Measurements from ENCODE around the gene CLIC2.
"Not testable (repeated sequence)": the region's sequence is repeated elsewhere in the genome, so short reads cannot be mapped to it uniquely, and the experiment has no call there.

CLIC2 gene

GRCh38 chrX:155333544-155334100, 792 bp downstream of the CLIC2 start:
- DNase-seq (ENCODE audit: low read depth, low spot score), result no peak
- Histone ChIP-seq H3K4me3 (peak overlapping the region; percentile 73), H3K27ac (peak overlapping the region; percentile 91; the same call in 1 of the 2 replicates), H3K9me3 (ENCODE audit: low read depth, low read length) (no peaks in the 10 kb centered on the region), H3K36me3 (ENCODE audit: insufficient read depth, low read length) (no peaks in the 10 kb centered on the region), H3K9ac (ENCODE audit: insufficient read length) (peak overlapping the region; percentile 48)
- TF ChIP-seq EZH2 (IDR thresholded peaks at IDR 0.05), result no peak
- no peak for TF ChIP-seq FOXP2 (optimal IDR thresholded peaks at IDR 0.05; ENCODE audit: control extremely low read depth, extremely low read length, insufficient read depth)
- TF ChIP-seq POLR2AphosphoS5 (IDR thresholded peaks at IDR 0.05; ENCODE audit: borderline replicate concordance, low read depth, low read length), result no peak

- TF ChIP-seq FOXP2 (optimal IDR thresholded peaks at IDR 0.05; ENCODE audit: control extremely low read depth, extremely low read length, insufficient read depth) (no peak), EZH2 (IDR thresholded peaks at IDR 0.05) (no peak), POLR2AphosphoS5 (IDR thresholded peaks at IDR 0.05; ENCODE audit: borderline replicate concordance, low read depth, low read length) (no peak)
- H3K36me3 ChIP-seq (ENCODE audit: insufficient read depth, low read length), result no peaks in the 10 kb centered on the region
- no peaks in the 10 kb centered on the region for H3K9me3 ChIP-seq (ENCODE audit: low read depth, low read length)
- no peak overlapping the region for H3K4me3 ChIP-seq
- H3K27ac ChIP-seq, result no peak overlapping the region
- DNase-seq (ENCODE audit: low read depth, low spot score), result no peak
- H3K9ac ChIP-seq (ENCODE audit: insufficient read length), result no peak overlapping the region
Measured at GRCh38 chrX:155330992-155331391, 3.4 kb downstream of the CLIC2 start.

- no peak for TF ChIP-seq EZH2 (IDR thresholded peaks at IDR 0.05)
- no peak for TF ChIP-seq FOXP2 (optimal IDR thresholded peaks at IDR 0.05; ENCODE audit: control extremely low read depth, extremely low read length, insufficient read depth)
- TF ChIP-seq POLR2AphosphoS5 (IDR thresholded peaks at IDR 0.05; ENCODE audit: borderline replicate concordance, low read depth, low read length), result no peak
- Histone ChIP-seq H3K27ac (no peak overlapping the region), H3K36me3 (ENCODE audit: insufficient read depth, low read length) (no peaks in the 10 kb centered on the region), H3K4me3 (no peak overlapping the region), H3K9me3 (ENCODE audit: low read depth, low read length) (no peaks in the 10 kb centered on the region), H3K9ac (ENCODE audit: insufficient read length) (no peak overlapping the region)
- no peak for DNase-seq (ENCODE audit: low read depth, low spot score)
Measured at GRCh38 chrX:155329293-155329692, 5.1 kb downstream of the CLIC2 start.

- TF ChIP-seq FOXP2 (optimal IDR thresholded peaks at IDR 0.05; ENCODE audit: control extremely low read depth, extremely low read length, insufficient read depth), result no peak
- TF ChIP-seq POLR2AphosphoS5 (IDR thresholded peaks at IDR 0.05; ENCODE audit: borderline replicate concordance, low read depth, low read length), result no peak
- no peak for TF ChIP-seq EZH2 (IDR thresholded peaks at IDR 0.05)
- Histone ChIP-seq H3K9me3 (ENCODE audit: low read depth, low read length) (no peaks in the 10 kb centered on the region), H3K4me3 (no peak overlapping the region), H3K9ac (ENCODE audit: insufficient read length) (no peak overlapping the region), H3K27ac (no peak overlapping the region), H3K36me3 (ENCODE audit: insufficient read depth, low read length) (no peaks in the 10 kb centered on the region)
- no peak for DNase-seq (ENCODE audit: low read depth, low spot score)
Measured at GRCh38 chrX:155326610-155327009, 7.8 kb downstream of the CLIC2 start.

- no peaks in the 10 kb centered on the region for H3K36me3 ChIP-seq (ENCODE audit: insufficient read depth, low read length)
- H3K9me3 ChIP-seq (ENCODE audit: low read depth, low read length), result no peaks in the 10 kb centered on the region
- no peak overlapping the region for H3K4me3 ChIP-seq
- H3K27ac ChIP-seq, result no peak overlapping the region
- DNase-seq (ENCODE audit: low read depth, low spot score), result no peak
- H3K9ac ChIP-seq (ENCODE audit: insufficient read length), result no peak overlapping the region
- no peak for TF ChIP-seq POLR2AphosphoS5 (IDR thresholded peaks at IDR 0.05; ENCODE audit: borderline replicate concordance, low read depth, low read length)
- no peak for TF ChIP-seq EZH2 (IDR thresholded peaks at IDR 0.05)
- TF ChIP-seq FOXP2 (optimal IDR thresholded peaks at IDR 0.05; ENCODE audit: control extremely low read depth, extremely low read length, insufficient read depth), result no peak
Measured at GRCh38 chrX:155314260-155314659, 20.2 kb downstream of the CLIC2 start.

- no peaks in the 10 kb centered on the region for H3K9me3 ChIP-seq (ENCODE audit: low read depth, low read length)
- DNase-seq (ENCODE audit: low read depth, low spot score), result no peak
Measured at GRCh38 chrX:155313766-155314165, 20.6 kb downstream of the CLIC2 start.

GRCh38 chrX:155293771-155294170, 40.6 kb downstream of the CLIC2 start:
- no peaks in the 10 kb centered on the region for H3K9me3 ChIP-seq (ENCODE audit: low read depth, low read length)
- DNase-seq (ENCODE audit: low read depth, low spot score), result no peak
- no peak overlapping the region for H3K4me3 ChIP-seq
- no peaks in the 10 kb centered on the region for H3K36me3 ChIP-seq (ENCODE audit: insufficient read depth, low read length)
- no peak overlapping the region for H3K27ac ChIP-seq
- TF ChIP-seq FOXP2 (optimal IDR thresholded peaks at IDR 0.05; ENCODE audit: control extremely low read depth, extremely low read length, insufficient read depth), result no peak
- TF ChIP-seq POLR2AphosphoS5 (IDR thresholded peaks at IDR 0.05; ENCODE audit: borderline replicate concordance, low read depth, low read length), result no peak
- no peak for TF ChIP-seq EZH2 (IDR thresholded peaks at IDR 0.05)
- no peak overlapping the region for H3K9ac ChIP-seq (ENCODE audit: insufficient read length)

More at GRCh38 chrX:155313766-155314165, 20.6 kb downstream of the CLIC2 start:
- Histone ChIP-seq H3K9ac (ENCODE audit: insufficient read length) (no peak overlapping the region), H3K4me3 (no peak overlapping the region), H3K36me3 (ENCODE audit: insufficient read depth, low read length) (no peaks in the 10 kb centered on the region), H3K27ac (no peak overlapping the region)
- TF ChIP-seq POLR2AphosphoS5 (IDR thresholded peaks at IDR 0.05; ENCODE audit: borderline replicate concordance, low read depth, low read length) (no peak), EZH2 (IDR thresholded peaks at IDR 0.05) (no peak), FOXP2 (optimal IDR thresholded peaks at IDR 0.05; ENCODE audit: control extremely low read depth, extremely low read length, insufficient read depth) (no peak)

- H3K4me3 ChIP-seq, result no peak overlapping the region
- H3K9me3 ChIP-seq (ENCODE audit: low read depth, low read length), result no peaks in the 10 kb centered on the region
- TF ChIP-seq FOXP2 (optimal IDR thresholded peaks at IDR 0.05; ENCODE audit: control extremely low read depth, extremely low read length, insufficient read depth), result no peak
- H3K27ac ChIP-seq, result no peak overlapping the region
- H3K36me3 ChIP-seq (ENCODE audit: insufficient read depth, low read length), result peaks cover 13% of the 10 kb centered on the region; the same call in 1 of the 2 replicates
- DNase-seq (ENCODE audit: low read depth, low spot score), result no peak
- no peak overlapping the region for H3K9ac ChIP-seq (ENCODE audit: insufficient read length)
Measured at GRCh38 chrX:155279873-155280272, 54.5 kb downstream of the CLIC2 start.

GRCh38 chrX:155270969-155271368, 63.4 kb downstream of the CLIC2 start:
- no peak overlapping the region for H3K4me3 ChIP-seq
- no peak overlapping the region for H3K27ac ChIP-seq
- no peak overlapping the region for H3K9ac ChIP-seq (ENCODE audit: insufficient read length)
- no peak for TF ChIP-seq POLR2AphosphoS5 (IDR thresholded peaks at IDR 0.05; ENCODE audit: borderline replicate concordance, low read depth, low read length)
- no peak for TF ChIP-seq EZH2 (IDR thresholded peaks at IDR 0.05)
- H3K9me3 ChIP-seq (ENCODE audit: low read depth, low read length), result no peaks in the 10 kb centered on the region
- no peaks in the 10 kb centered on the region for H3K36me3 ChIP-seq (ENCODE audit: insufficient read depth, low read length)
- DNase-seq (ENCODE audit: low read depth, low spot score), result no peak

- not testable (repeated sequence) for H3K4me3 ChIP-seq; H3K9ac ChIP-seq (ENCODE audit: insufficient read length); H3K27ac ChIP-seq; H3K36me3 ChIP-seq (ENCODE audit: insufficient read depth, low read length); H3K9me3 ChIP-seq (ENCODE audit: low read depth, low read length); DNase-seq (ENCODE audit: low read depth, low spot score)
Measured at GRCh38 chrX:155267995-155268394, 66.4 kb downstream of the CLIC2 start.
